Measurements from ENCODE around the gene EXO5. TPM values are rescaled to one million over a fixed set of nuclear protein-coding genes. Genes with fewer than 3 reads are reported as not detected.

EXO5 gene
- total RNA-seq, 1 donor from 2014 or later: 5.7 TPM

- Histone ChIP-seq H3K27me3 (no peaks in the 10 kb centered on the region), H3K4me1 (no peaks in the 10 kb centered on the region), H3K27ac (no peak overlapping the region), H3K36me3 (peaks cover 4% of the 10 kb centered on the region), H3K9me3 (no peaks in the 10 kb centered on the region), H3K4me3 (no peak overlapping the region)
- ATAC-seq (no peak), DNase-seq (no peak)
- intact Hi-C loops (cut with DNase I): no loop called here
- no peak for TF ChIP-seq CTCF (IDR thresholded peaks at IDR 0.05)
Observed at GRCh38 chr1:40519517-40519916, 10.9 kb downstream of the EXO5 start.

GRCh38 chr1:40530735-40531380 lies 22.3 kb downstream of the EXO5 start:
- ATAC-seq: no peak
- Histone ChIP-seq H3K36me3 (no peaks in the 10 kb centered on the region), H3K4me3 (peak overlapping the region; percentile 93), H3K27ac (peak overlapping the region; percentile 92), H3K9me3 (no peaks in the 10 kb centered on the region), H3K4me1 (peaks cover 15% of the 10 kb centered on the region), H3K27me3 (no peaks in the 10 kb centered on the region)
- TF ChIP-seq CTCF (IDR thresholded peaks at IDR 0.05): no peak
- DNase-seq: no peak
- intact Hi-C loops (cut with DNase I): no loop called here

GRCh38 chr1:40531381-40532061 lies 23.0 kb downstream of the EXO5 start, which contains the start of gene ZNF684:
TSS of gene ZNF684 (plus strand) at chr1:40531637. CDS start at chr1:40533167, 1,530 bp downstream.
- ATAC-seq (peak; percentile 100), DNase-seq (peak; percentile 89)
- intact Hi-C loops (cut with DNase I): no loop called here
- Histone ChIP-seq H3K27ac (peak within 1 kb of the TSS; percentile 92), H3K4me3 (peak within 1 kb of the TSS; percentile 93), H3K27me3 (no peaks in the 10 kb centered on the region), H3K4me1 (peaks cover 15% of the 10 kb centered on the region), H3K9me3 (no peaks in the 10 kb centered on the region), H3K36me3 (no peaks in the 10 kb centered on the region)
- no peak for TF ChIP-seq CTCF (IDR thresholded peaks at IDR 0.05)

- TF ChIP-seq CTCF (IDR thresholded peaks at IDR 0.05): no peak
- Histone ChIP-seq H3K4me1 (peaks cover 15% of the 10 kb centered on the region), H3K4me3 (peak overlapping the region; percentile 93), H3K9me3 (no peaks in the 10 kb centered on the region), H3K36me3 (no peaks in the 10 kb centered on the region), H3K27me3 (no peaks in the 10 kb centered on the region), H3K27ac (peak overlapping the region; percentile 92)
- ATAC-seq: no peak
- DNase-seq: no peak
- intact Hi-C loops (cut with DNase I): no loop called here
Observed at GRCh38 chr1:40532062-40532389, 23.5 kb downstream of the EXO5 start.

- intact Hi-C loops (cut with DNase I): no loop called here
- DNase-seq: no peak
- Histone ChIP-seq H3K4me3 (no peak overlapping the region), H3K4me1 (peaks cover 15% of the 10 kb centered on the region), H3K36me3 (no peaks in the 10 kb centered on the region), H3K27me3 (no peaks in the 10 kb centered on the region), H3K27ac (no peak overlapping the region), H3K9me3 (no peaks in the 10 kb centered on the region)
- TF ChIP-seq CTCF (IDR thresholded peaks at IDR 0.05): peak; percentile 59
- peak; percentile 51 for ATAC-seq
Observed at GRCh38 chr1:40532844-40533424, 24.4 kb downstream of the EXO5 start.
